MG63 (cell line): ENCODE data around the gene TFAP2B. TPM values are rescaled to one million over a fixed set of nuclear protein-coding genes. Genes with fewer than 3 reads are reported as not detected.

Source experiments
- DNase-seq: peaks from one replicate; pipeline ENCODE4 v3.0.0-alpha.2; 2020
- H3K27me3 ChIP-seq: fragments of 250-450 bp; sonication (Bioruptor Pico); 2 replicates; pipeline ENCODE4 v1.5.1; 2020; ENCODE audit warnings: mild to moderate bottlenecking, moderate library complexity
- H3K36me3 ChIP-seq: fragments of 250-450 bp; sonication (Bioruptor Pico); 2 replicates; pipeline ENCODE4 v1.5.1; 2020; ENCODE audit warnings: mild to moderate bottlenecking, moderate library complexity
- H3K4me3 ChIP-seq: fragments of 250-450 bp; sonication (Bioruptor Pico); 2 replicates; pipeline ENCODE4 v1.5.1; 2020; ENCODE audit warnings: mild to moderate bottlenecking, moderate library complexity
- H3K9me3 ChIP-seq: fragments of 250-450 bp; sonication (Bioruptor Pico); 2 replicates; pipeline ENCODE4 v1.5.1; 2020; ENCODE audit warnings: mild to moderate bottlenecking, moderate library complexity
- total RNA-seq: library from RNA; depleted of rRNA; stranded (reverse); fragments of >200 nt; shearing (Covaris generic); gene quantifications from 2 replicates; pipeline ENCODE4 v1.2.3, GENCODE V29; 2014; ENCODE audit warnings: low replicate concordance

The TFAP2B gene
- total RNA-seq, 1 experiment from 2014 or later = not detected

DNA sequence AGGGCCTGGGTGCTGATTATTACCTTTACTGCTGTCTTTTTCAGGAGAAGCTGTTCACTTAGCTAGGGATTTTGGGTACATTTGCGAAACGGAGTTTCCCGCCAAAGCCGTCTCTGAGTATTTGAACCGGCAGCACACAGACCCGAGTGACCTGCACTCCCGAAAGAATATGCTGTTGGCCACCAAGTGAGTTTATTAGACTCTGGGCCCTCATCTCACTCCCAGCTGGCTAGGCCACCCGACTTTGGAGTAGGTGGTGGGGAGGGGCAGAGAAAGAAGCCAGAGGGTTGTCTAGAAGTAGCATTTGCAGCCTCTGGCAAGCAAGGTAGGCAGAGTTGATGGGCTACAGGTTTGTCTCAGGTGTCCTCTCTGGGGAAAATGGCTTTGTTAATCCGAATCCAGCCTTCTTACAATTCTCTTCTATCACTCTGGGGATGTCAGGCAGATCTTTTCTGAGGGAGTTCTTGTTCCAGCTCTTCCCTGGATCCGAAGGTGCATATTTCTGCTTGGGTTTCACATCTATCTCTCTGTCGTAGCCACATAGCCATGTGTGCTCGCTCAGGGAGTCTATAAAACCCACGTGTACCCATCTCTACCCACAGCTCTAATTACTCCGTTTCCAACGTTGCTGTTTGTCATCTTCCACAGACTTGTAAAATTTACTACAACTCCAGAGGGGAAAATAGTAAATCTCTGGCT is 21.6 kb downstream of the TFAP2B start:
- no peaks in the 10 kb centered on the region for H3K36me3 ChIP-seq
- no peaks in the 10 kb centered on the region for H3K9me3 ChIP-seq
- H3K4me3 ChIP-seq = no peak overlapping the region
- peaks cover 13% of the 10 kb centered on the region for H3K27me3 ChIP-seq
- DNase-seq = no peak

- no peaks in the 10 kb centered on the region for H3K9me3 ChIP-seq
- no peak for DNase-seq
Observed at GRCh38 chr6:50840811-50841192, 22.1 kb downstream of the TFAP2B start.

GRCh38 chr6:50842446-50842845 is 23.8 kb downstream of the TFAP2B start:
- no peaks in the 10 kb centered on the region for H3K36me3 ChIP-seq
- H3K27me3 ChIP-seq = peaks cover 16% of the 10 kb centered on the region
- DNase-seq = no peak
- H3K9me3 ChIP-seq = no peaks in the 10 kb centered on the region
- H3K4me3 ChIP-seq = no peak overlapping the region

More at GRCh38 chr6:50840811-50841192, 22.1 kb downstream of the TFAP2B start:
- no peaks in the 10 kb centered on the region for H3K36me3 ChIP-seq
- no peak overlapping the region for H3K4me3 ChIP-seq
- H3K27me3 ChIP-seq = peaks cover 13% of the 10 kb centered on the region

DNA sequence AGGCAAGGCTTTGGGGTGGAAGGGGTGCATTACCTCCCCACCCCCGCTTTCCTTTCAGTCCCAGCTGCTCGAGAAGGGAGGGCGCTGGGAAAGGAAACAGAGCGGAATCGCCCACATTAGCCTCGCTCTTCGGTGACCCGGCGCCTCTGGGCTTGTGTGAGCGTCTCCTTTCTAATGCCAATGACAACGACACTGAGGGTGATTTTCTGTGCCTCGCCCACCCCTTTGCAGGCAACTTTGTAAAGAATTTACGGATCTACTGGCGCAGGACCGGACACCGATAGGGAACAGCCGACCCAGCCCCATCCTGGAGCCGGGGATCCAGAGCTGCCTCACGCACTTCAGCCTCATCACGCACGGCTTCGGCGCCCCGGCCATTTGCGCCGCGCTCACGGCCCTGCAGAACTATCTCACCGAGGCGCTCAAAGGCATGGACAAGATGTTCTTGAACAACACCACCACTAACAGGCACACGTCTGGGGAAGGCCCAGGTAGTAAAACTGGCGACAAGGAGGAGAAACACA is 24.3 kb downstream of the TFAP2B start:
- Histone ChIP-seq H3K4me3 (no peak overlapping the region), H3K27me3 (peaks cover 20% of the 10 kb centered on the region), H3K9me3 (no peaks in the 10 kb centered on the region), H3K36me3 (no peaks in the 10 kb centered on the region)
- no peak for DNase-seq

GRCh38 chr6:50843842-50844241 is 25.2 kb downstream of the TFAP2B start:
- H3K27me3 ChIP-seq = peaks cover 25% of the 10 kb centered on the region
- no peaks in the 10 kb centered on the region for H3K36me3 ChIP-seq
- no peak overlapping the region for H3K4me3 ChIP-seq
- DNase-seq = peak; percentile 35
- no peaks in the 10 kb centered on the region for H3K9me3 ChIP-seq

GRCh38 chr6:50845499-50846143 is 26.9 kb downstream of the TFAP2B start:
- H3K9me3 ChIP-seq = no peaks in the 10 kb centered on the region
- no peak for DNase-seq
- no peaks in the 10 kb centered on the region for H3K36me3 ChIP-seq
- peaks cover 27% of the 10 kb centered on the region for H3K27me3 ChIP-seq
- H3K4me3 ChIP-seq = no peak overlapping the region

- Histone ChIP-seq H3K36me3 (no peaks in the 10 kb centered on the region), H3K27me3 (peaks cover 27% of the 10 kb centered on the region), H3K4me3 (no peak overlapping the region), H3K9me3 (no peaks in the 10 kb centered on the region)
- no peak for DNase-seq
Observed at GRCh38 chr6:50846144-50846851, 27.6 kb downstream of the TFAP2B start.

- H3K36me3 ChIP-seq = no peaks in the 10 kb centered on the region
- no peak for DNase-seq
- peaks cover 27% of the 10 kb centered on the region for H3K27me3 ChIP-seq
- no peak overlapping the region for H3K4me3 ChIP-seq
- H3K9me3 ChIP-seq = no peaks in the 10 kb centered on the region
Observed at GRCh38 chr6:50846852-50847155, 28.1 kb downstream of the TFAP2B start.

- no peak overlapping the region for H3K4me3 ChIP-seq
- H3K9me3 ChIP-seq = no peaks in the 10 kb centered on the region
- DNase-seq = no peak
- H3K27me3 ChIP-seq = peaks cover 27% of the 10 kb centered on the region
- no peaks in the 10 kb centered on the region for H3K36me3 ChIP-seq
Observed at GRCh38 chr6:50847890-50848594, 29.4 kb downstream of the TFAP2B start.

GRCh38 chr6:50848989-50849795 is 30.5 kb downstream of the TFAP2B start:
- no peak for DNase-seq
- H3K27me3 ChIP-seq = peaks cover 24% of the 10 kb centered on the region
- no peaks in the 10 kb centered on the region for H3K36me3 ChIP-seq
- no peaks in the 10 kb centered on the region for H3K9me3 ChIP-seq
- H3K4me3 ChIP-seq = no peak overlapping the region

- peaks cover 18% of the 10 kb centered on the region for H3K27me3 ChIP-seq
Observed at GRCh38 chr6:50849796-50850180, 31.1 kb downstream of the TFAP2B start.

GRCh38 chr6:50850223-50851048 is 31.8 kb downstream of the TFAP2B start:
- Histone ChIP-seq H3K9me3 (no peaks in the 10 kb centered on the region), H3K36me3 (no peaks in the 10 kb centered on the region), H3K27me3 (peaks cover 17% of the 10 kb centered on the region), H3K4me3 (no peak overlapping the region)
- no peak for DNase-seq

More at GRCh38 chr6:50849796-50850180, 31.1 kb downstream of the TFAP2B start:
- H3K9me3 ChIP-seq = no peaks in the 10 kb centered on the region
- DNase-seq = no peak
- H3K36me3 ChIP-seq = no peaks in the 10 kb centered on the region
- no peak overlapping the region for H3K4me3 ChIP-seq

DNA sequence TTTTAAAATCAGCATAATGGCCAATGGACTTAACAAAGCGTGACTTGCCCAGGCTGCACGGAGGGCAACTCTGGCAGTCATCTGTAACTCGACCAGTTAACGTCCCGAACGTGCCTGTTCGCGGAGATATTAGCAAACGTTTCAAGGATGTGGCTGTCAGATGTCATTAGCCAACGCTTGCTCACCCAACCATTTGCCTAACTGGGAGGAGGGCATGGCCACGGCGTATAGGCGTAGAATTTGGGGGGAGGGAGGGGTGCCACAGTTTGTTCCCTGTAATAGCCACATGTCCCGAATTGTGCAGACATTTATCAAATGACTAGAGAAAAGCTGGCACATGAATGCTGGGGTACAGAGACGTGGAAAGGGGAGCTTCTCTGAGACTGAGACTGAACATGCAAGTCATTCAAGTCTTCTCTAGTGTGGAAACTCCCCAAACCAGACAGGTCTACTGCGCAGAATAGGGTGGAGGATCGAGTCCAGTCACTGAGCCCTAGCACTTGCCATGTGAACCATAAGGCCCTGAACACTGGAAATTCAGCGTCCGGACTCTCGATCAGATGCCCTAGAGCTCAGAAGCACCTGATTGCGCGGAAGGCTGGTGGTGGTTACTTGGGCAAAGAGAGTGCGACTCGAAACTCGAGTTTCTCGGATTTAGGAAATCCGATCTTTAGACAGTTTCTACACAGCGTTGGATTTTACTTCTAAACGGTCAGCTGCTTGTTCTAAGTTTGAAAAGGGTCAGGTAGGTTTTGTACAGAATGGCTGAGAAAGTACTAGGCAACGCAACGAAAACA is 32.6 kb downstream of the TFAP2B start:
- DNase-seq = no peak
- H3K27me3 ChIP-seq = peaks cover 14% of the 10 kb centered on the region
- H3K36me3 ChIP-seq = no peaks in the 10 kb centered on the region
- no peaks in the 10 kb centered on the region for H3K9me3 ChIP-seq
- no peak overlapping the region for H3K4me3 ChIP-seq

DNA sequence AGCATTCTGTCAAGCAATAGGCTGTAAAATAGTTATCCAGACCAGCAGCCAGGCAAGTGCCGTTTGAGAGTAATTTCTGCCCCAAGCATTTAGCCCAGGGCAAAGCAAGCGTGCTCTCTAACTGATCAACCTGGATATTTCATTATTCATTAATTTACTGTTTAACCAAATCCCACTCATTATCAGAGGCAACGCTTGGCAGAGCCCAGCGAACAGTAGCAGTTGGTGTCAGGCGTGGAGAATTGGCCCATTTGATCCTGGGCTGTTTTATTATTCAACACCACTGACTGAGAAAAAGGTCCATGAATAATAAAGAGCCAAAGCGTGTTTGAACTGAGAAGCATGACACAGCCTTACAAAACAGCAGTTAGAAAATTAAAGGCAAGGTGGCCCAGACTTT is 35.3 kb downstream of the TFAP2B start:
- no peaks in the 10 kb centered on the region for H3K9me3 ChIP-seq
- DNase-seq = no peak
- H3K36me3 ChIP-seq = no peaks in the 10 kb centered on the region
- no peak overlapping the region for H3K4me3 ChIP-seq
- peaks cover 2% of the 10 kb centered on the region for H3K27me3 ChIP-seq

DNA sequence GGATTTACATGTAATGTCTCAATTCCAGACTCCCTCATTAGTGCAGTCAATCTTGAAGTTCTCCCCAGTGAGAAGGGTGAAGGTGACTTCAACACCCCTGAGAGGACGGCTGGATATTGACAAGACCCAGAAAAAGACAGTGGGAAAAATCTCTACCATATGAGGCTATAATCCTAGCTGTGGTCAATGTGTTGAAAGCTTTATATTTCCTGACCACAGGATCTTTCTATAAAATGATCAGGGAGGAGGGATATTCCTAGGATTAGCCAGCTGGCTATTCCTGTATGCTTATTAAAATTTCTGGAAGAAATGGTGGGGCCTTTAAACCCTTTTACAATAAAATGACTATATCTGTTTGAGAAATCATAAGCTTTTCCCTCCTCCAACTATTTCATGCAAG is 43.0 kb downstream of the TFAP2B start:
- H3K27me3 ChIP-seq = no peaks in the 10 kb centered on the region
- no peak overlapping the region for H3K4me3 ChIP-seq
- H3K9me3 ChIP-seq = no peaks in the 10 kb centered on the region
- DNase-seq = no peak
- H3K36me3 ChIP-seq = no peaks in the 10 kb centered on the region
